ENCODE data around the gene MPST.

Gene MPST

GRCh38 chr22:37024339-37025157 lies 5.0 kb downstream of the MPST start:
- DNase-seq: no peak

GRCh38 chr22:37025500-37026070 lies 6.0 kb downstream of the MPST start:
- no peak for DNase-seq

GRCh38 chr22:37026325-37026724 lies 6.8 kb downstream of the MPST start:
- DNase-seq: no peak

GRCh38 chr22:37027556-37027955 lies 8.0 kb downstream of the MPST start:
- no peak for DNase-seq

GRCh38 chr22:37028692-37029674 lies 9.4 kb downstream of the MPST start:
- no peak for DNase-seq

- no peak for DNase-seq
These were observed 11.2 kb downstream of the MPST start for GRCh38 chr22:37030560-37031281.

- DNase-seq: no peak
These were observed 12.6 kb downstream of the MPST start for GRCh38 chr22:37032134-37032534.

GRCh38 chr22:37032535-37033460 lies 13.3 kb downstream of the MPST start:
- DNase-seq: peak; percentile 80

- no peak for DNase-seq
These were observed 14.3 kb downstream of the MPST start for GRCh38 chr22:37033605-37034430.

GRCh38 chr22:37036655-37037377 lies 17.3 kb downstream of the MPST start:
- DNase-seq: no peak

GRCh38 chr22:37037669-37038068 lies 18.1 kb downstream of the MPST start:
- no peak for DNase-seq

- no peak for DNase-seq
These were observed 19.9 kb downstream of the MPST start for GRCh38 chr22:37039466-37039865.

GRCh38 chr22:37043209-37043827 lies 23.8 kb downstream of the MPST start:
- DNase-seq: no peak

GRCh38 chr22:37043828-37044538 lies 24.4 kb downstream of the MPST start:
- DNase-seq: peak; percentile 19

GRCh38 chr22:37044634-37045625 lies 25.4 kb downstream of the MPST start:
- no peak for DNase-seq

- DNase-seq: peak; percentile 62
These were observed 26.4 kb downstream of the MPST start for GRCh38 chr22:37045958-37046357.

- DNase-seq: no peak
These were observed 27.0 kb downstream of the MPST start for GRCh38 chr22:37046589-37046988.
